ENCODE results near the gene PRPSAP2. TPM values are rescaled to one million over a fixed set of nuclear protein-coding genes. Genes with fewer than 3 reads are reported as not detected.

PRPSAP2 gene
- total RNA-seq, 1 donor from 2014 or later, result 23.6 TPM

DNA sequence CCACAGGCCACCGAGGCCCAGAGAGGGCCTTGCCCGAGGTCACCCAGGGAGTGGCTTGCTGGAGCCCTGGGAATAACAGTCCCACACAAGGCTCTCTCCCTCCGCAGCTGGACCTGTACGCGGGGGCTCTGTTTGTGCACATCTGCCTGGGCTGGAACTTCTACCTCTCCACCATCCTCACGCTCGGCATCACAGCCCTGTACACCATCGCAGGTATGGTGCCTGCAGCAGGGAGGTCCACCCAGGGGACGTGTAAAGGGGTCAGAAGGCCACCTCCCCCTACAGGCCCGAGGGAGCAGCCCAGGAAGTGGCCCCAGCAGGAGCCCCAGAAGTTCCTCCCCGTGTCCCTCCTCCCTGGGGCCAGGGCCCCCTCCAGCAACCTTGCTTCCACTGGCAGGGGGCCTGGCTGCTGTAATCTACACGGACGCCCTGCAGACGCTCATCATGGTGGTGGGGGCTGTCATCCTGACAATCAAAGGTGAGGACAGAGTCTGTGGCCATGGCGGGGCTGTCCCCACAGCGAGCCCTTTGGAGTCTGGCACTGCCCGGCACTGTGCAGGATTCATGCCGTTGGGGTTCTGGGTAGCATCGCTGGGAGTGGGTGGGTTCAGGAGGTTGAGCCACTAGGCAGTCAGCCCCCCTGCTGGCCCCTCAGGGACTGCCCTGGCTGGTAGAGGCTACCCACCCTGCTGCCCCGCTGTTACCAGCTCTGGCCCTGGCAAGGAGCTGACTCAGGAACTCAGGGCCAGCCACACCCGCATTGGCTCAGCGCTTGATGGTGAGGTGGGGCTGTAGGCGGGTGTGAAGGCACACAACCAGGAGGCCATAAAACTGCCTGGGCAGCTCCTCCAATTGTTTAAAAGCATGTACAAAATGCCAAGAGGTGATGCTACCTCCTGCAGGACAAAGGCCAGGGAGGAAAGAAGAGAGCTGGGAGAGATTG, 111.3 kb downstream of the PRPSAP2 start:
- no peak overlapping the region for H3K4me3 ChIP-seq
- H3K4me1 ChIP-seq, result peaks cover 18% of the 10 kb centered on the region
- no peak for TF ChIP-seq CTCF (IDR thresholded peaks at IDR 0.05)
- peak; percentile 29 to 36 for ATAC-seq
- no peaks in the 10 kb centered on the region for H3K9me3 ChIP-seq
- H3K27me3 ChIP-seq (ENCODE audit: low read depth), result no peaks in the 10 kb centered on the region
- peak overlapping the region; percentile 49 for H3K27ac ChIP-seq
- no peaks in the 10 kb centered on the region for H3K36me3 ChIP-seq
- DNase-seq, result no peak
- intact Hi-C loops (cut with DNase I), result no loop called here

GRCh38 chr17:18970582-18971480, 112.9 kb downstream of the PRPSAP2 start:
- DNase-seq (no peak), ATAC-seq (no peak)
- TF ChIP-seq CTCF (IDR thresholded peaks at IDR 0.05), result no peak
- intact Hi-C loops (cut with DNase I), result no loop called here
- H3K36me3 ChIP-seq, result no peaks in the 10 kb centered on the region
- no peaks in the 10 kb centered on the region for H3K27me3 ChIP-seq (ENCODE audit: low read depth)
- peaks cover 18% of the 10 kb centered on the region for H3K4me1 ChIP-seq
- H3K9me3 ChIP-seq, result no peaks in the 10 kb centered on the region
- no peak overlapping the region for H3K27ac ChIP-seq
- H3K4me3 ChIP-seq, result no peak overlapping the region

GRCh38 chr17:18971801-18972200, 113.9 kb downstream of the PRPSAP2 start:
- Histone ChIP-seq H3K4me3 (no peak overlapping the region), H3K4me1 (peaks cover 18% of the 10 kb centered on the region), H3K27ac (no peak overlapping the region), H3K36me3 (no peaks in the 10 kb centered on the region), H3K27me3 (ENCODE audit: low read depth) (no peaks in the 10 kb centered on the region), H3K9me3 (no peaks in the 10 kb centered on the region)
- intact Hi-C loops (cut with DNase I), result no loop called here
- ATAC-seq (no peak), DNase-seq (no peak)
- no peak for TF ChIP-seq CTCF (IDR thresholded peaks at IDR 0.05)

DNA sequence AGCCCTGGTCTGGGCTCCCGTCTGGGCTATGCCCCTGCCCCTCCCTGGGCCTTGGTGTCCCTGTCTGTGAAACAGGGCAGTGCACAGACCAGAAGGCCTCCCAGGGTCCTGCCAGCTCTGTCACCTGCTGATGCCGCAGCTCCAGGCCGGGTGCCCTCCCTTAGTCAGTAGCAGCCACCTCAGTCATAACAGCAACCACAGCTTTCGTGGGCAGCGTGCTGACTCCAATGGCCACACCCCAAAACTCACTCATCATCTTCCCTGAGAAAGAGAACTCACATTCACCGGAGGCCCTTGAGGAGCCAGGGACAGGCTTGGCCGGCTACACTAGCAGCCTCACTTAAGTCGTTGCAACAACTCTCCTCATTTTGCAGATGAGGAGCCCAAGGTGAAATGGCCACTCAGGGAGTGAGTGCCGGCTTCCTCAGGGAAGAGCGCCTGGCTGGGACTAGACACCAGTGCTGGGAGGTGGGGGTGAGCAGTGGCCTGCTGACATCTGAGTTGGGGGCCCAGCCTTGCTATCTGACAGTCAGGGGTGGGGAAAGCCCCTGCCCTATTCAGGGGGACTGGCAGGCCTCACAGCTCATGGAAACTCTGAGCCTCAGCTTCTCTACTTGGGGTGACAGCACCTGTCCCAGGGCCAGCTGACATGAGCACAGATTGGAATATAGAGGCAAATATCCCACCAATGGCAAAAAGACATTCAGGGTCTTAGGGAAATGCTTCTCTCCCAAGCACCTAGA, 116.6 kb downstream of the PRPSAP2 start:
- no peaks in the 10 kb centered on the region for H3K27me3 ChIP-seq (ENCODE audit: low read depth)
- no peaks in the 10 kb centered on the region for H3K9me3 ChIP-seq
- H3K4me3 ChIP-seq, result no peak overlapping the region
- no peak for TF ChIP-seq CTCF (IDR thresholded peaks at IDR 0.05)
- no peak for DNase-seq
- no peak for ATAC-seq
- intact Hi-C loops (cut with DNase I), result no loop called here
- H3K36me3 ChIP-seq, result peaks cover 18% of the 10 kb centered on the region
- H3K27ac ChIP-seq, result no peak overlapping the region
- H3K4me1 ChIP-seq, result peaks cover 2% of the 10 kb centered on the region

DNA sequence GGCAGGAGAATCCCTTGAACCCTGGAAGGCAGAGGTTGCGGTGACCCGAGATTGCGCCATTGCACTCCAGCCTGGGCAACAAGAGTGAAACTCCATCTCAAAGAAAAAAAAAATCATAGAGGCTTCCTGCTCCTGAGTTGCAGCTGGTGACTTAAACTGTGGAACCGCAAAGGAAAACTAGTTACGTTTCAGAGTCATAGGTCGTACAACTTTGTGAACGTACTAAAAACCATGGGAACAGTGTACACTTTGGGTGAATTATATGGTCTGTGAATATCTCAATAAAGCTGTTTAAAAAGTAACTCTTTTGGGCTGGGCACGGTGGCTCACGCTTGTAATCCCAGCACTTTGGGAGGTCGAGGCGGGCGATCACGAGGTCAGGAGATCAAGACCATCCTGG, 117.7 kb downstream of the PRPSAP2 start:
- DNase-seq (no peak), ATAC-seq (no peak)
- intact Hi-C loops (cut with DNase I), result no loop called here
- no peaks in the 10 kb centered on the region for H3K4me1 ChIP-seq
- H3K27me3 ChIP-seq (ENCODE audit: low read depth), result no peaks in the 10 kb centered on the region
- no peak overlapping the region for H3K4me3 ChIP-seq
- H3K27ac ChIP-seq, result no peak overlapping the region
- TF ChIP-seq CTCF (IDR thresholded peaks at IDR 0.05), result no peak
- no peaks in the 10 kb centered on the region for H3K9me3 ChIP-seq
- H3K36me3 ChIP-seq, result peaks cover 18% of the 10 kb centered on the region
